Calu3 (cell line): ENCODE data around the gene TRMO. TPM values are rescaled to one million over a fixed set of nuclear protein-coding genes. Genes with fewer than 3 reads are reported as not detected.

Experiments used
- BruUV-seq: library from RNA; stranded (reverse); fragments of 400-500 nt; replicated peaks from 2 replicates; lab custom pipeline; 2021; lab: Mats Ljungman, UMichigan
- CTCF ChIA-PET: fragments of 300-600 bp; sonication (Branson Sonifier 250); formaldehyde crosslinking; loops from one replicate; lab custom pipeline; 2022; ENCODE audit warnings: antibody characterized with exemption; lab: Charles Lee
- DNase-seq: peaks from one replicate; pipeline ENCODE4 v3.0.0; 2022
- H3K27ac Mint-ChIP-seq: one replicate; pipeline ENCODE4 v1.8.0; 2022; ENCODE audit warnings: mixed read lengths; ENCODE audit not compliant: unreplicated experiment
- H3K27me3 Mint-ChIP-seq: one replicate; pipeline ENCODE4 v1.8.0; 2022; ENCODE audit warnings: mixed read lengths; ENCODE audit not compliant: unreplicated experiment
- H3K36me3 Mint-ChIP-seq: one replicate; pipeline ENCODE4 v1.8.0; 2022; ENCODE audit warnings: mild to moderate bottlenecking, moderate library complexity, mixed read lengths; ENCODE audit not compliant: insufficient read depth, unreplicated experiment
- H3K4me1 Mint-ChIP-seq: one replicate; pipeline ENCODE4 v1.8.0; 2022; ENCODE audit warnings: mild to moderate bottlenecking, low read depth, mixed read lengths; ENCODE audit not compliant: unreplicated experiment
- H3K4me3 Mint-ChIP-seq: one replicate; pipeline ENCODE4 v1.8.0; 2022; ENCODE audit warnings: mild to moderate bottlenecking, low read depth, moderate library complexity, mixed read lengths; ENCODE audit not compliant: unreplicated experiment
- H3K9me3 Mint-ChIP-seq: one replicate; pipeline ENCODE4 v1.8.0; 2022; ENCODE audit warnings: low read depth, mixed read lengths; ENCODE audit not compliant: unreplicated experiment
- CTCF ChIP-seq: fragments of 200-600 bp; IDR thresholded peaks from one replicate; pipeline ENCODE4 v1.8.0; 2022; ENCODE audit warnings: antibody characterized with exemption; ENCODE audit not compliant: unreplicated experiment
- intact Hi-C: fragments of 100-400 bp; cut with micrococcal nuclease; formaldehyde crosslinking; loops from one replicate; pipeline ENCODE4 v1.10.0; 2022; ENCODE audit not compliant: unreplicated experiment
- total RNA-seq: library from RNA; stranded (reverse); gene quantifications from 2 replicates; pipeline ENCODE4 v1.2.3, GENCODE V29; 2022

TRMO gene
- total RNA-seq, 1 experiment from 2014 or later = 4.8 TPM

DNA sequence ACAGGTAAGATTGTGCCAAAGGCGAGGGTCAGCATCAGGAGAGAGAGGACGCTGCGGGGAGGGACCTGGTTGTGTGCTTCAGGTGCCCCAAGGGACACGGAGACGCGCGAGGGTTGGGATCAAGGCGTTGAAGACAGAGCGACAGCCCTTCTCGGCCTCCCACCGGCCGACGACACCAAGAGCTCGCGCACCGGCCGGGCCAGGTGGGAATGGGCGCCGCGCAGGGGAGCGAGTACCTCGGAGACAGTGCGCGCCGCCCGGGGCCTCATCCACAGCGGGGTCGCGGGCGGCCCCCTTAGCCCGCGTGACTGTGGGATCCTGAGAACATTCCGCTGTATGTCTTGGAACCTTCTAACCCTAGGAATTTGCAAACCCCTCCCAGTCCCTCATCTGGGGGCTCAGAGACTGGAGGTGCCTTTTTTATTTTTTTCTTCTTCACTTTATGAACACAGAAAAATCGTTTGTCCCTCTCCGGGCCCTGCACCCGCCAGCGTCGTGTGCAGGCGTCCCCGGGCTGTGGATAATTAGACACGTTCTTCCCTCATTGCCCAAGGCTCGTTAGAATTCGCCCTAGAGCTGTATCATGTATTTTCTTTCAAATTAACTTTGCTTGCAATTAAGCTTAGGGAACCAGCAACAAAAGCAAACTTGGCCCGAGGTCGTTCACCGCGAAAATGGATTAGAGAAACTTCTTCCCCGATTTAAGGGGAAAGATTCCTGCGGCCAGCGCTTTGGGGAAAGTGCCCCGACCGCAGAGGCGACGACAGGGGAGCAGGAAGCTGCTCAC, 64.5 kb downstream of the TRMO start:
- H3K36me3 Mint-ChIP-seq = peaks cover 16% of the 10 kb centered on the region
- no peaks in the 10 kb centered on the region for H3K4me1 Mint-ChIP-seq
- H3K27ac Mint-ChIP-seq = no peak overlapping the region
- no TSS peak for BruUV-seq
- TF ChIP-seq CTCF = no peak
- no peak for DNase-seq
- intact Hi-C loops = no loop called here
- CTCF ChIA-PET = no interaction called here
- H3K27me3 Mint-ChIP-seq = peaks cover 12% of the 10 kb centered on the region
- H3K9me3 Mint-ChIP-seq = no peaks in the 10 kb centered on the region
- H3K4me3 Mint-ChIP-seq = no peak overlapping the region

GRCh38 chr9:97856857-97857605, 65.3 kb downstream of the TRMO start:
- peaks cover 23% of the 10 kb centered on the region for H3K36me3 Mint-ChIP-seq
- no peaks in the 10 kb centered on the region for H3K9me3 Mint-ChIP-seq
- no peak for TF ChIP-seq CTCF
- no peak for DNase-seq
- no peak overlapping the region for H3K4me3 Mint-ChIP-seq
- no TSS peak for BruUV-seq
- H3K4me1 Mint-ChIP-seq = no peaks in the 10 kb centered on the region
- peaks cover 12% of the 10 kb centered on the region for H3K27me3 Mint-ChIP-seq
- H3K27ac Mint-ChIP-seq = no peak overlapping the region
- intact Hi-C loops = no loop called here
- CTCF ChIA-PET = no interaction called here

DNA sequence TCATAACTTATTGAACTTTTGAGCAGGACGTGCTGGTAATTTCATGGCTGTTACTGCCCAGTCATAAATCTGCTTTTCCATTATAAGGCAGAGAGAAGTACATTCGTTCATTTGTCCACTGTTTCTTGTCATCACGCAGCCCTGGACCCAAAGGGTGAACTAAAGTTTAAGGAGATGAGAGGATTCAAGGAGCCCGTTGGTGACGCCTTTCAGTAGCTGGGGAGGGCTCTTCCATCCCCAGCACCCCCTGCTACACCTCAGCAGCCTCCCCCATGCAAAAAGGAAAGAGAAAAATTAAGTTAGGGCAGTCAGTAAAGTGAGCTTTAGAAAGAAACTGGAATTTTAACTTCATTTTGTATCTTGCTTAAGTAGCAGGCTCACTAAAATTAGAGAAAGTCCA, 66.4 kb downstream of the TRMO start:
- DNase-seq = no peak
- no peaks in the 10 kb centered on the region for H3K4me1 Mint-ChIP-seq
- H3K4me3 Mint-ChIP-seq = no peak overlapping the region
- H3K36me3 Mint-ChIP-seq = peaks cover 25% of the 10 kb centered on the region
- TSS peak; percentile 34 for BruUV-seq
- no peak overlapping the region for H3K27ac Mint-ChIP-seq
- no peaks in the 10 kb centered on the region for H3K9me3 Mint-ChIP-seq
- intact Hi-C loops = no loop called here
- peaks cover 4% of the 10 kb centered on the region for H3K27me3 Mint-ChIP-seq
- TF ChIP-seq CTCF = no peak
- CTCF ChIA-PET = no interaction called here

DNA sequence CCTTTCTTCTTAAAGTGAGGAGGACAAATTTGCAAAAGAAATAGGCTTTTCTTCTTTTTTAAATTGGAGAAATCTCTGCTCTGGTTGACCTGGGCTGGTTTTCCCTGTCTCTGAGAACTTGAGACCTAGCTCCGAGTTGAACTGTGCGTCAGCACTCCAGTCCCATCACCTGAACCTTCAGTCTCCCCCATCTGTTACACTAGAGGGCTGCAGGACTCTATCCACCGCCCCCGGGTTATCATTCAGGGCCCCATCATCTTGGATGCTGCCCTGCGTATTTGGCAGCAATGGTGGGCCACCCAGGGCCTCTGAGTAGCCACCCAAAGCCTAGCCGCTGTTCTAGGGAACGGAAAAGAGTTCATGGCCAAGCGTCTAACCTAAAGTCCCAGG, 66.8 kb downstream of the TRMO start:
- CTCF ChIA-PET = no interaction called here
- BruUV-seq = no TSS peak
- H3K27ac Mint-ChIP-seq = no peak overlapping the region
- no peaks in the 10 kb centered on the region for H3K27me3 Mint-ChIP-seq
- DNase-seq = no peak
- TF ChIP-seq CTCF = no peak
- H3K9me3 Mint-ChIP-seq = no peaks in the 10 kb centered on the region
- H3K36me3 Mint-ChIP-seq = peaks cover 25% of the 10 kb centered on the region
- no peak overlapping the region for H3K4me3 Mint-ChIP-seq
- intact Hi-C loops = no loop called here
- no peaks in the 10 kb centered on the region for H3K4me1 Mint-ChIP-seq
